ENCODE results near the gene ACSM3.

The ACSM3 gene

GRCh38 chr16:20806168-20807050 lies 42.6 kb downstream of the ACSM3 start, which contains the start of the genes ERI2 and REXO5:
Gene ERI2 (minus strand): TSS chr16:20806472. CDS start chr16:20806430, 42 bp downstream.
Gene REXO5 (plus strand): TSS chr16:20806527. CDS start chr16:20806954, 427 bp downstream.
- H3K36me3 ChIP-seq (ENCODE audit: insufficient read depth, low read length), result no peaks in the 10 kb centered on the region
- H3K9ac ChIP-seq (ENCODE audit: low read depth, low read length), result peak within 1 kb of the TSS; percentile 88
- no peaks in the 10 kb centered on the region for H3K9me3 ChIP-seq (ENCODE audit: control insufficient read depth, insufficient read depth, low read length)
- no peaks in the 10 kb centered on the region; the same call in 1 of the 2 replicates for H3K4me1 ChIP-seq (ENCODE audit: insufficient read depth, low read length)

GRCh38 chr16:20807862-20808261 lies 44.0 kb downstream of the ACSM3 start:
- H3K36me3 ChIP-seq (ENCODE audit: insufficient read depth, low read length), result no peaks in the 10 kb centered on the region

GRCh38 chr16:20811889-20812439 lies 48.1 kb downstream of the ACSM3 start:
- no peaks in the 10 kb centered on the region; the same call in 1 of the 2 replicates for H3K4me1 ChIP-seq (ENCODE audit: insufficient read depth, low read length)
- no peaks in the 10 kb centered on the region for H3K9me3 ChIP-seq (ENCODE audit: control insufficient read depth, insufficient read depth, low read length)
- no peaks in the 10 kb centered on the region for H3K36me3 ChIP-seq (ENCODE audit: insufficient read depth, low read length)
- no peak overlapping the region for H3K9ac ChIP-seq (ENCODE audit: low read depth, low read length)

More at GRCh38 chr16:20807862-20808261, 44.0 kb downstream of the ACSM3 start:
- H3K9ac ChIP-seq (ENCODE audit: low read depth, low read length), result no peak overlapping the region; the same call in 1 of the 2 replicates
- H3K9me3 ChIP-seq (ENCODE audit: control insufficient read depth, insufficient read depth, low read length), result no peaks in the 10 kb centered on the region
- no peaks in the 10 kb centered on the region; the same call in 1 of the 2 replicates for H3K4me1 ChIP-seq (ENCODE audit: insufficient read depth, low read length)

GRCh38 chr16:20812510-20812909 lies 48.7 kb downstream of the ACSM3 start:
- Histone ChIP-seq H3K9me3 (ENCODE audit: control insufficient read depth, insufficient read depth, low read length) (no peaks in the 10 kb centered on the region), H3K9ac (ENCODE audit: low read depth, low read length) (no peak overlapping the region), H3K36me3 (ENCODE audit: insufficient read depth, low read length) (no peaks in the 10 kb centered on the region), H3K4me1 (ENCODE audit: insufficient read depth, low read length) (no peaks in the 10 kb centered on the region; the same call in 1 of the 2 replicates)

- no peaks in the 10 kb centered on the region for H3K36me3 ChIP-seq (ENCODE audit: insufficient read depth, low read length)
- no peak overlapping the region for H3K9ac ChIP-seq (ENCODE audit: low read depth, low read length)
- no peaks in the 10 kb centered on the region for H3K4me1 ChIP-seq (ENCODE audit: insufficient read depth, low read length)
- no peaks in the 10 kb centered on the region for H3K9me3 ChIP-seq (ENCODE audit: control insufficient read depth, insufficient read depth, low read length)
Measured at GRCh38 chr16:20814784-20815183, 51.0 kb downstream of the ACSM3 start.

- Histone ChIP-seq H3K9me3 (ENCODE audit: control insufficient read depth, insufficient read depth, low read length) (no peaks in the 10 kb centered on the region), H3K4me1 (ENCODE audit: insufficient read depth, low read length) (no peaks in the 10 kb centered on the region), H3K36me3 (ENCODE audit: insufficient read depth, low read length) (no peaks in the 10 kb centered on the region), H3K9ac (ENCODE audit: low read depth, low read length) (no peak overlapping the region)
Measured at GRCh38 chr16:20818929-20819585, 55.2 kb downstream of the ACSM3 start.

GRCh38 chr16:20821682-20822081 lies 57.9 kb downstream of the ACSM3 start:
- no peaks in the 10 kb centered on the region for H3K9me3 ChIP-seq (ENCODE audit: control insufficient read depth, insufficient read depth, low read length)

GRCh38 chr16:20822521-20823325 lies 58.9 kb downstream of the ACSM3 start:
- no peaks in the 10 kb centered on the region for H3K9me3 ChIP-seq (ENCODE audit: control insufficient read depth, insufficient read depth, low read length)
- H3K9ac ChIP-seq (ENCODE audit: low read depth, low read length), result no peak overlapping the region
- H3K36me3 ChIP-seq (ENCODE audit: insufficient read depth, low read length), result no peaks in the 10 kb centered on the region
- H3K4me1 ChIP-seq (ENCODE audit: insufficient read depth, low read length), result no peaks in the 10 kb centered on the region

More at GRCh38 chr16:20821682-20822081, 57.9 kb downstream of the ACSM3 start:
- no peaks in the 10 kb centered on the region for H3K36me3 ChIP-seq (ENCODE audit: insufficient read depth, low read length)
- no peak overlapping the region for H3K9ac ChIP-seq (ENCODE audit: low read depth, low read length)
- no peaks in the 10 kb centered on the region for H3K4me1 ChIP-seq (ENCODE audit: insufficient read depth, low read length)

GRCh38 chr16:20826039-20826566 lies 62.3 kb downstream of the ACSM3 start:
- Histone ChIP-seq H3K4me1 (ENCODE audit: insufficient read depth, low read length) (no peaks in the 10 kb centered on the region), H3K9ac (ENCODE audit: low read depth, low read length) (no peak overlapping the region), H3K36me3 (ENCODE audit: insufficient read depth, low read length) (no peaks in the 10 kb centered on the region), H3K9me3 (ENCODE audit: control insufficient read depth, insufficient read depth, low read length) (no peaks in the 10 kb centered on the region)

- H3K36me3 ChIP-seq (ENCODE audit: insufficient read depth, low read length), result 0 out of 2 replicates have a peak, but pooled peaks cover 3% of the 10 kb centered on the region
- no peaks in the 10 kb centered on the region for H3K4me1 ChIP-seq (ENCODE audit: insufficient read depth, low read length)
Measured at GRCh38 chr16:20829536-20829935, 65.7 kb downstream of the ACSM3 start.

GRCh38 chr16:20830372-20830771 lies 66.6 kb downstream of the ACSM3 start:
- Histone ChIP-seq H3K9me3 (ENCODE audit: control insufficient read depth, insufficient read depth, low read length) (no peaks in the 10 kb centered on the region), H3K4me1 (ENCODE audit: insufficient read depth, low read length) (no peaks in the 10 kb centered on the region), H3K36me3 (ENCODE audit: insufficient read depth, low read length) (0 out of 2 replicates have a peak, but pooled peaks cover 3% of the 10 kb centered on the region), H3K9ac (ENCODE audit: low read depth, low read length) (no peak overlapping the region)

More at GRCh38 chr16:20829536-20829935, 65.7 kb downstream of the ACSM3 start:
- Histone ChIP-seq H3K9me3 (ENCODE audit: control insufficient read depth, insufficient read depth, low read length) (no peaks in the 10 kb centered on the region), H3K9ac (ENCODE audit: low read depth, low read length) (no peak overlapping the region)

GRCh38 chr16:20833086-20833485 lies 69.3 kb downstream of the ACSM3 start:
- Histone ChIP-seq H3K9ac (ENCODE audit: low read depth, low read length) (no peak overlapping the region), H3K9me3 (ENCODE audit: control insufficient read depth, insufficient read depth, low read length) (peaks cover 3% of the 10 kb centered on the region; the same call in 1 of the 2 replicates), H3K36me3 (ENCODE audit: insufficient read depth, low read length) (0 out of 2 replicates have a peak, but pooled peaks cover 3% of the 10 kb centered on the region), H3K4me1 (ENCODE audit: insufficient read depth, low read length) (no peaks in the 10 kb centered on the region)

- no peak overlapping the region for H3K9ac ChIP-seq (ENCODE audit: low read depth, low read length)
- no peaks in the 10 kb centered on the region for H3K36me3 ChIP-seq (ENCODE audit: insufficient read depth, low read length)
- no peaks in the 10 kb centered on the region for H3K4me1 ChIP-seq (ENCODE audit: insufficient read depth, low read length)
Measured at GRCh38 chr16:20838240-20838639, 74.4 kb downstream of the ACSM3 start.

More at GRCh38 chr16:20838240-20838639, 74.4 kb downstream of the ACSM3 start:
- peaks cover 3% of the 10 kb centered on the region; the same call in 1 of the 2 replicates for H3K9me3 ChIP-seq (ENCODE audit: control insufficient read depth, insufficient read depth, low read length)

Data from ES-I3 (cell line).